Esophagus muscularis mucosa (tissue), 4 donors: ENCODE results near the gene PRDM15. TPM values are rescaled to one million over a fixed set of nuclear protein-coding genes. Genes with fewer than 3 reads are reported as not detected.

Experiments
- DNase-seq: peaks from one replicate; pipeline ENCODE4 v3.0.0-alpha.2; 2017; ENCODE audit errors: extremely low spot score
- H3K27ac ChIP-seq, 4 donors: fragments of 200-600 bp; sonication (generic); replicated peaks in 1 of 4; 1 replicate in 3 of 4; 2 replicates in 1 of 4; pipeline ENCODE4 v1.5.1; 2016 to 2019; ENCODE audit warnings: mild to moderate bottlenecking in 1 of 4
- H3K27me3 ChIP-seq, 4 donors: fragments of 200-600 bp; sonication (generic); one replicate each; pipeline versions ENCODE4 v1.5.1 to v1.6.0; 2016 to 2019
- H3K36me3 ChIP-seq, 4 donors: fragments of 200-600 bp; sonication (generic); one replicate each; pipeline ENCODE4 v1.5.1; 2016 to 2019
- H3K4me1 ChIP-seq, 4 donors: fragments of 200-600 bp; sonication (generic); one replicate each; pipeline ENCODE4 v1.5.1; 2016 to 2019
- H3K4me3 ChIP-seq, 4 donors: fragments of 200-600 bp; sonication (generic); 1 replicate in 2 of 4; 2 replicates in 2 of 4; pipeline ENCODE4 v1.5.1; 2016 to 2019; ENCODE audit warnings: mild to moderate bottlenecking in 4 of 4, moderate library complexity in 1 of 4
- H3K9me3 ChIP-seq, 4 donors: fragments of 200-600 bp; sonication (generic); 1 replicate in 3 of 4; 2 replicates in 1 of 4; pipeline ENCODE4 v1.5.1; 2016 to 2019
- CTCF ChIP-seq, 3 experiments: fragments of 200-600 bp in 2 of 3; fragments of 450-650 bp in 1 of 3; sonication (generic) in 2 of 3; IDR thresholded peaks; one replicate each; pipeline ENCODE4 v1.5.1; 2017 to 2019; ENCODE audit warnings: antibody characterized with exemption in 3 of 3, mild to moderate bottlenecking in 2 of 3, moderate library complexity in 1 of 3
- EP300 ChIP-seq: sonication (generic); formaldehyde crosslinking; IDR thresholded peaks from one replicate; pipeline ENCODE4 v1.6.1; 2017; ENCODE audit warnings: antibody characterized with exemption
- POLR2A ChIP-seq: fragments of 450-650 bp; IDR thresholded peaks from one replicate; pipeline ENCODE4 v1.6.1; 2017; ENCODE audit warnings: antibody characterized with exemption, moderate library complexity, mild to moderate bottlenecking, low read depth
- POLR2AphosphoS5 ChIP-seq, 2 donors: sonication (generic); formaldehyde crosslinking; IDR thresholded peaks; one replicate each; pipeline ENCODE4 v1.6.1; 2017; ENCODE audit warnings: antibody characterized with exemption in 2 of 2
- WGBS: methylation state at CpG from one replicate; pipeline ENCODE4 v1.1.5; 2018; 5-methylcytosine and 5-hydroxymethylcytosine counted together
- intact Hi-C: fragments of 100-400 bp; cut with DNase I; formaldehyde crosslinking; loops from one replicate; pipeline ENCODE4 v1.15.1; 2023
- total RNA-seq, 4 donors: library from RNA; depleted of rRNA; stranded (reverse); fragments of >200 nt; gene quantifications; one replicate each; pipeline versions ENCODE4 v1.1.0 to v1.2.1, GENCODE V29; 2016

The PRDM15 gene
- total RNA-seq, 4 donors from 2014 or later, result 5.0 to 6.3 (median 5.4) TPM

- 92% methylated on average over 17 of the region's 19 CpGs for WGBS
- intact Hi-C loops, result no loop called here
These were observed 5.4 kb upstream of the PRDM15 start for GRCh38 chr21:41884501-41885030.

GRCh38 chr21:41883582-41883981 is 4.4 kb upstream of the PRDM15 start:
- Histone ChIP-seq H3K4me3 (no peak overlapping the region), H3K9me3 (no peaks in the 10 kb centered on the region), H3K27me3 (no peaks in the 10 kb centered on the region), H3K4me1 (peaks cover 0 to 8% (median 8%) of the 10 kb centered on the region in 4 donors), H3K36me3 (peaks cover 0 to 14% (median 0%) of the 10 kb centered on the region in 4 donors), H3K27ac (no peak overlapping the region)
- DNase-seq, result no peak
- 87% methylated on average over 5 of the region's 5 CpGs for WGBS
- intact Hi-C loops, result no loop called here
- no peak for TF ChIP-seq CTCF (IDR thresholded peaks at IDR 0.05)
- no peak for TF ChIP-seq POLR2AphosphoS5 (IDR thresholded peaks at IDR 0.05)

More at GRCh38 chr21:41884501-41885030, 5.4 kb upstream of the PRDM15 start:
- H3K27me3 ChIP-seq, result no peaks in the 10 kb centered on the region
- H3K4me1 ChIP-seq, result peaks cover 0 to 8% (median 6%) of the 10 kb centered on the region in 4 donors
- H3K27ac ChIP-seq, result no peak overlapping the region
- no peak for DNase-seq
- H3K9me3 ChIP-seq, result no peaks in the 10 kb centered on the region
- no peak for TF ChIP-seq CTCF (IDR thresholded peaks at IDR 0.05)
- TF ChIP-seq EP300, result no peak
- TF ChIP-seq POLR2AphosphoS5 (IDR thresholded peaks at IDR 0.05), result no peak
- H3K36me3 ChIP-seq, result peaks cover 0 to 24% (median 3%) of the 10 kb centered on the region in 4 donors
- H3K4me3 ChIP-seq, result no peak overlapping the region

GRCh38 chr21:41881051-41881450 is 1.9 kb upstream of the PRDM15 start:
- no peak for TF ChIP-seq EP300
- peaks cover 0 to 4% (median 0%) of the 10 kb centered on the region in 4 donors for H3K36me3 ChIP-seq
- H3K27me3 ChIP-seq, result no peaks in the 10 kb centered on the region
- H3K9me3 ChIP-seq, result no peaks in the 10 kb centered on the region
- no peak for DNase-seq
- H3K27ac ChIP-seq, result no peak overlapping the region
- peaks cover 4 to 30% (median 28%) of the 10 kb centered on the region in 4 donors for H3K4me1 ChIP-seq
- no peak overlapping the region for H3K4me3 ChIP-seq
- WGBS, result 95% methylated on average over 6 of the region's 6 CpGs
- intact Hi-C loops, result no loop called here

- 90% methylated on average over 9 of the region's 9 CpGs for WGBS
- peak overlapping the region; percentile 83 to 95 (median 84) for H3K4me3 ChIP-seq
- TF ChIP-seq POLR2AphosphoS5 (IDR thresholded peaks at IDR 0.05) (no peak), EP300 (no peak), CTCF (IDR thresholded peaks at IDR 0.05) (no peak), POLR2A (no peak)
- intact Hi-C loops, result no loop called here
- H3K27ac ChIP-seq, result no peak overlapping the region
- H3K27me3 ChIP-seq, result no peaks in the 10 kb centered on the region
- peaks cover 0 to 4% (median 0%) of the 10 kb centered on the region in 4 donors for H3K36me3 ChIP-seq
- peaks cover 4 to 30% (median 28%) of the 10 kb centered on the region in 4 donors for H3K4me1 ChIP-seq
- DNase-seq, result no peak
- no peaks in the 10 kb centered on the region for H3K9me3 ChIP-seq
These were observed 1.0 kb upstream of the PRDM15 start for GRCh38 chr21:41880153-41880552.

GRCh38 chr21:41878831-41879189 is 334 bp downstream of the PRDM15 start:
- no peak for DNase-seq
- Histone ChIP-seq H3K27me3 (no peaks in the 10 kb centered on the region), H3K4me3 (peak overlapping the region; percentile 83 to 95 (median 84)), H3K36me3 (no peaks in the 10 kb centered on the region), H3K27ac (peak overlapping the region in 3 of 4 donors; percentile 69 to 82 (median 70)), H3K4me1 (peaks cover 4 to 30% (median 28%) of the 10 kb centered on the region in 4 donors), H3K9me3 (no peaks in the 10 kb centered on the region)
- WGBS, result no CpG with 5 or more reads among the region's 65 CpGs
- TF ChIP-seq EP300, result no peak
- no peak for TF ChIP-seq POLR2A
- TF ChIP-seq POLR2AphosphoS5 (IDR thresholded peaks at IDR 0.05), result peak in 1 of 2 donors; percentile 35
- intact Hi-C loops, result loop anchor here (5.0 kb wide), 1 partner anchor 133 kb away; the partner anchor contains the start of gene ZBTB21
